GM13977 (cell line): ENCODE measurements around the gene PTPRE.
A peak's percentile ranks its signal among the peaks of the same experiment; 100 is the strongest.

Experiments used
- DNase-seq: peaks from one replicate; pipeline ENCODE4 v3.0.0; 2012; ENCODE audit warnings: low spot score
- in situ Hi-C: fragments of 300-500 bp; cut with MboI; formaldehyde crosslinking; loops from one replicate; pipeline ENCODE4 v1.12.0; 2022; ENCODE audit warnings: low sequenced_read_pairs, low pct_unique_long_range_greater_than_20kb, mixed read lengths, inconsistent platforms; ENCODE audit not compliant: unreplicated experiment
- TF ChIP-seq, protein P1 (sequence below): IDR thresholded peaks from 2 replicates; pipeline ENCODE4 v1.5.1; 2012; ENCODE audit warnings: mild to moderate bottlenecking, control low read depth; ENCODE audit not compliant: insufficient read depth; ENCODE audit errors: extremely low read depth, missing control alignments

The PTPRE gene

DNA sequence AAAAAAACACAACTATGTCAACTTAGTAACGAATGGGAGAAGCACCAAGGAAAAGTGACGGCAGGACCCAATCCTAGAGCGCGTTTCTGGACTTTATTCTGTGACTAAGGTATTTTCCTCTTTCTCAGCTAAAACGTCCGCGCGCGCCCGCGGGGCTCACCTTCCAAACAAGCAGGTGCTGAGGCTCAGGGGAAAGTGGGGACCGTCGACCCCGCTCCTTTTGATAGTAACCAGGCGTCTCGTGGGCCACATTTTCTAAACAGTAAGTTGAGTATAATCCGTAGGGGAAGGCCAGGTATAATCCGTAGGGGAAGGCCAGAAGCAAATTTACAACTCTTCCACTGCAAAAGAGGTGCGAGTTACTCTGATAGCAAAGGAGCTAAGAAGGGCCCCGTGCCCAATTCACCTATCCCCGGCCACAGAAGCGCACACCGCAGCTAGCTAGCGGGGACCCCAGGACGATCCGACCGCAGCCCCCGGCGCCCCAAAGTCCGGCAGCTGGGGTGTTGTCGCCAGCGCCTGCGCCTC lies 218.6 kb downstream of the PTPRE start:
- no peak for DNase-seq
- TF ChIP-seq, protein P1, sequence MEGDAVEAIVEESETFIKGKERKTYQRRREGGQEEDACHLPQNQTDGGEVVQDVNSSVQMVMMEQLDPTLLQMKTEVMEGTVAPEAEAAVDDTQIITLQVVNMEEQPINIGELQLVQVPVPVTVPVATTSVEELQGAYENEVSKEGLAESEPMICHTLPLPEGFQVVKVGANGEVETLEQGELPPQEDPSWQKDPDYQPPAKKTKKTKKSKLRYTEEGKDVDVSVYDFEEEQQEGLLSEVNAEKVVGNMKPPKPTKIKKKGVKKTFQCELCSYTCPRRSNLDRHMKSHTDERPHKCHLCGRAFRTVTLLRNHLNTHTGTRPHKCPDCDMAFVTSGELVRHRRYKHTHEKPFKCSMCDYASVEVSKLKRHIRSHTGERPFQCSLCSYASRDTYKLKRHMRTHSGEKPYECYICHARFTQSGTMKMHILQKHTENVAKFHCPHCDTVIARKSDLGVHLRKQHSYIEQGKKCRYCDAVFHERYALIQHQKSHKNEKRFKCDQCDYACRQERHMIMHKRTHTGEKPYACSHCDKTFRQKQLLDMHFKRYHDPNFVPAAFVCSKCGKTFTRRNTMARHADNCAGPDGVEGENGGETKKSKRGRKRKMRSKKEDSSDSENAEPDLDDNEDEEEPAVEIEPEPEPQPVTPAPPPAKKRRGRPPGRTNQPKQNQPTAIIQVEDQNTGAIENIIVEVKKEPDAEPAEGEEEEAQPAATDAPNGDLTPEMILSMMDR = no peak
- in situ Hi-C loops = no loop called here

DNA sequence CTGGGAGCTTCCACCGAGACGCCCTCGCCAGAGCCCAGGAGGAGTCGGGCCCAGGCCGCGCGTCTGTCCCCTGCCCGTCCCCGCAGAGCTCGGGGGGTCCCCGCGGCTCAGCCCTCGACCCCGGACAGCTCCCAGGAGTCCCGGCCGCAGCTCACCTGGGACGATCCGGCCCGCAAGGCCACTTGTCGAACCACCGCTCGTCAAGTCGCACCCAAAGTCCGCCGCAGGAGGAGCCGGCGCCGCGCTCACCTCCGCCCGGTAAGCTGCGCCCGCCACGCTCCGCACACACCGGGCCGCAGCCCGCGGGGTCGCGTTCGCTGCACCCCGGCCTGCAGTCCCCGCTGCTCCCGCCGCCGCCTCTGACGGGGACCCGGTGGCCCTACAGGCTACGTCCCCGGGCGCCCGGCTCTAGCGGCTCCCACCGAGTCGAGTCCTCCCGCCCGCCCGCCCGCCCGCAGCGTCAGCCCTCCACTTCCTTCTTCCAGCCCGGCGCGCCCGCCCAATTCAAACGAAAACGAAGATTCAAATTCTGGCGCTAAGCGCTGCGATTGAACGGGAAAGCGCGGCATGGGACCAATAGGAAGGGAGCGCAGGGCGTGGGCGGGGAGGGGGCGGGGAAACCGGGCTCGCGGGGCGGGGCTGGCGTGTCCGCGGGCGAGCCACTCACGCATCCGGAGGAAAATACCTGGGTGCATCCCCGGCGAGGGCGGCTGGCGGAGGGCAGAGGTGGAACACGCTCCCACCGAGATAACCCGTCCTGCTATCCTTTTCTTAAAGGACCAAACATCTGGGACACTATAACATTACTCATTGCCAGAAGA lies 219.3 kb downstream of the PTPRE start, which contains the start of gene MKI67:
TSS of gene MKI67 (minus strand) at position 480 of the 821 bp plus-strand sequence. CDS start 756 bp downstream, outside the sequence.
- TF ChIP-seq, protein P1 = no peak
- in situ Hi-C loops = no loop called here
- DNase-seq = peak; percentile 96

DNA sequence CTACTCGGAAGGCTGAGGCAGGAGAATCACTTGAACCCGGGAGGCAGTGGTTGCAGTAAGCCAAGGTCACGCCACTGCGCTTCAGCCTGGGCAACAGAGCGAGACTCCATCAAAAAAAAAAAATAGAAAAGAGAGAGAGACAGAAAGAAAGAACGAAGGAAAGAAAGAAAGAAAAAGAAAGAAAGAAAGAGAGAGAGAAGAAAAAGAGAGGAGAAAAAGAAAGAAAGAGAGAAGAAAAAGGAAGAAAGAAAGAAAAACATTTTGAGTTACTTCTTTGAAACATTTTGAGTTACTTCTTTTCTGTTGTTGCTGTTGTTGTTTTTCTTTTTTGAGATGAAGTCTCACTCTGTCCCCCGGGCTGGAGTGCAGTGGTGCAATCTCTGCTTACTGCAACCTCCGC lies 221.7 kb downstream of the PTPRE start:
- in situ Hi-C loops = no loop called here
- TF ChIP-seq, protein P1 = no peak
- DNase-seq = no peak

DNA sequence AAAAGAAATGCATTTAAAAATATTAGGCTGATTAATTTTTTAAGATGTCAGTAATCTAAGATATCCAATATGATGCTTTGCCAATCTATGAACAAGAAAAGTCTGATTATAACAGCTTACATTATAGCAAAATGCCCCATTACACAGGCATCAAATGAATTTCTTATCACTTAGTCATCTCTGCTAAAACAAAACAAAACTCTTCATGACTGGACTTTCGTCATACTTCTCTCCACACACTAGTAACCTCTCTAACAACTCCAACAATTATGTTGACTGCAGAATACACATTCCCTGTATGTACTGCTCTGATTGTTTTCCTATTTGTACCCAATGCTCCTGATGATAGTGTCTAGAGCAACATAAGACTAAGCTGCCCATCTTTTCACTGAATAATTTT lies 223.1 kb downstream of the PTPRE start:
- no peak for DNase-seq
- in situ Hi-C loops = no loop called here
- TF ChIP-seq, protein P1 = no peak
